NCI-H345 treated with DMSO at 0.1 percent for 48 hours (cell line): Measurements from ENCODE around the gene GNAQ.

Source experiments
- DNase-seq: peaks from one replicate; lab custom pipeline; 2025; ENCODE audit not compliant: unreplicated experiment; lab: John Stamatoyannopoulos, UW

Gene GNAQ

GRCh38 chr9:78004478-78005229, 27.0 kb downstream of the GNAQ start:
- DNase-seq, result no peak

GRCh38 chr9:78003730-78004129, 27.9 kb downstream of the GNAQ start:
- DNase-seq, result no peak

DNA sequence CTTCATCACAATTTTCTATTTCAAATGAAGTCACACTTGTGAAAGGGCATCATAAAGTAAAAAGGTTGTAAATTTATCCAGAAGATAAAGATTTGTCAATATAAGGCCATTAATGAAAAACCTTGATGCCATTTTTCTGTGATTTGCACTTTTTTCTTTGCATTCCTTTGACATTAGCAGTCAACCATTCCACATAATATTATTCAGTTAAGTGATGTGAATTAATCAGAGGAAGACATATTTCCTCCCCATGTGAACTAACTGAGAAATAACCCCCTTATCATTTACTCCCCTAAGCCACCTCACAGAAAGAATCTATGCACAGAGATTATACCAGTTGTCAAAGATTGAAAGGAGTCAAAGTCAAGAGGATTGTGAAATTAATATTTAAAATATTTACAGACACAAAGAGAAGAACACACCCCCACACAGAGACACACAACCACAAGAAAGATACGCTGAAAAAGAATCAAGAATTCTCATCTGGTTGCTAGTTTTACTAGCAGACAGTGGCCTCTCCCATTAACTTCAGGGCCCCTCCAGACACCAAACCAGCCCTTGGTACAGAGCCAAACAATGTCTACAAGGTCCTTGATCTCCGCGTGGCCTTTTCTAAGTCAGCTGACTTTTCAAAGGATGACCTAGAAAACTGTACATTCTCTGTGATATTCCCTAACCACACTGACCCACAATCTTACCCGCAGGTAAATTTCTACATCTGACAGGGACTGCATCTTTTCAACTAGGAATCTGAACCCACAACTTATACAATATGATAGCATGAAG, 29.5 kb downstream of the GNAQ start:
- DNase-seq, result no peak

DNA sequence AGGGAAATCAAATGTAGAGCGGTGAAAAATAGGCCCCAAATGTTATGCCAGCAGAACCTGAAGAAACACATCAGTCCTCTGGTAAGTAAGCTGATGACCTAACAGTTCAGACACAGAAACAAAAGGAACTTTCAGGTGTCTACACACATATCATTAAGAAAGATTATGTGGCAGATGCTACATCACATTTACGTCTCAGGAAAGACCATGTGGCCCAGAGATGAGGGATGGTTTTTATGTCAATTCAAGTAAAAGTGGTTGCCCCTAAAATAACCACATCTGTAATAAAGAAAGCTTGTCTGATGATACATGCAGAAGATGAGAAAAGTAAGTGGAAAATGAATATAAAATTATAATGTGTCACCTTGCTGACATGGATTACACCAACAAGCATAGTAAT, 31.4 kb downstream of the GNAQ start:
- DNase-seq, result no peak

GRCh38 chr9:77999231-77999631, 32.4 kb downstream of the GNAQ start:
- no peak for DNase-seq

- DNase-seq, result no peak
These were observed 33.9 kb downstream of the GNAQ start for GRCh38 chr9:77997611-77998284.

DNA sequence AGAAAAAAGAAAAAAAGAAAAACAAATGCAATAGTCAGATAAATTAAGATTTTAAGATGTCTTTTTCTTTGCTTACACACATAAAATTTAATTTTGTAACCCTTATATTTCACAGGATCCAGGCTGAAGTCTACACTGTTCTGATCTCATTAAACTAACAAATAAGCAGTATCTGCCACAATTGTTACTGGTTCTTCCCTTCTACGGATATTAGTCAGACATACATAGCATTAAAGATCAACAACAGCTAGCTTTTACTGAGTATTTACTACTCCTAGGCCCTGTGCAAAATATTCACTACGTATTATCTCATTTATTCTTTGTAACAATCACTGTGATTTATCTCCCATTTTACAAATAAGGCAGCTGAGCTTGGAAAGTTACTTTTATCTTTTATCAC, 34.9 kb downstream of the GNAQ start:
- DNase-seq, result no peak

DNA sequence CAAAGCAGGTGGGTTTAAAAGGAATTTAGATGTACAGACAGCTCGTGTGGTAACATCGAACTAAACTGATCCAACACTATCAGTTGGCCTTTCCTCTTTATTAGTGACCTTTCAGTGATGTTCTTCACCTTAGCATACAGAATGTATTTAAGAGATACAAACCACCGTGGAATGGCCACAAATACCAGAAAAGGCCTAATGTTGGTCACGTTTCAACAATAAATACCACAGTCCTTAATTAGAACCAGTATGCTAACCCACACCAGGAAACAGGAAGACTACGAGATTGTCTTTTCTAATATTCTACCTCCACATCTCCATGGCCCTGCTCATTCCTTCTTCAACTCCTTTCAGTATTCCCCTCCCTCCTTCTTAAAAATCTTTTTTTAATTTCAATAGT, 40.4 kb downstream of the GNAQ start:
- no peak for DNase-seq

- no peak for DNase-seq
These were observed 41.7 kb downstream of the GNAQ start for GRCh38 chr9:77989909-77990308.

- DNase-seq, result no peak
These were observed 42.2 kb downstream of the GNAQ start for GRCh38 chr9:77989458-77989857.

- DNase-seq, result no peak
These were observed 43.0 kb downstream of the GNAQ start for GRCh38 chr9:77988630-77989029.

GRCh38 chr9:77987880-77988525, 43.6 kb downstream of the GNAQ start:
- no peak for DNase-seq

DNA sequence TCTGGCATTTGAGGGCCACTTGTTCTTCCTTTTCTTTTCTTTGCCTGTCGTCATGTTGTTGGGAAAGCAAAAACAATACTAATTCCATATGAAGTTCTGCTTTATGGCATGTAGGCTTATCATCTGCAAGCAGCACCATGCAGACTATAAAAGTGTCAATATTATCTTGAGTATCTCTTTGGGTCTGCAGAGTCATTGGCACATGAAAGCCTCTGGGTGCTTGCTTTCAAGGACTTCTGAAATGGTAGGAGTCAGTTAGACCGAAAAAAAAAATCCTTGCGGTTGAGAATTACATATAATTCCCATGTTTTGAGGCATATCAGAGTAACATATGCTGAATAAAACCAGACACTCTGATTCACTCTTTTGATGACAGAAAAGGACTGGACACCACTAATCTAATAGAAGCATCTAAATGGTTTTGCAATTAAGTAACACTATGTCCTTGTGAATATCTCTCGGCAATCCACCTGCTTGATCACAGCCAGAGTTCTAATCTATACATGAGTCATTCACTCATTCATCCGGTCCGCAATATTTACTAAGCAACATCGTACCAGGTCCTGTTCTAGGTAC, 44.4 kb downstream of the GNAQ start:
- DNase-seq, result no peak

DNA sequence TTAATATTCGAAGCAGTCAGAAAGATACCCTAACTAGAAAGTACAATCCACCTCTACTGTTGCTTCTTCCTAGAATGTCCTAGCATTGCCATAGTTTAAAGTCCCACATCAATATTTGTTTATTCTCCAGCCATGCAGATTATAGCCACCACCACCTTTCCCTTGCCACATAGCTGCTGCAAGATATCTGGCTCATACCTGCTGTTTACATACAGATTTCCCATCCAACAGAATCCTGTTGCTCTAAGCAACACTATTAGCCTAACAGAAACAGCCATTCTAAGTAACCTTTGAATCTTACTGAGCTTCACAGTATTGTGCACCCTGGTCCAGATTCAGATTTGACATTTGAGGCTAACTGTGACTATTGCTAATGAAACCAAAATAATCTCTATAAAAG, 45.6 kb downstream of the GNAQ start:
- no peak for DNase-seq

DNA sequence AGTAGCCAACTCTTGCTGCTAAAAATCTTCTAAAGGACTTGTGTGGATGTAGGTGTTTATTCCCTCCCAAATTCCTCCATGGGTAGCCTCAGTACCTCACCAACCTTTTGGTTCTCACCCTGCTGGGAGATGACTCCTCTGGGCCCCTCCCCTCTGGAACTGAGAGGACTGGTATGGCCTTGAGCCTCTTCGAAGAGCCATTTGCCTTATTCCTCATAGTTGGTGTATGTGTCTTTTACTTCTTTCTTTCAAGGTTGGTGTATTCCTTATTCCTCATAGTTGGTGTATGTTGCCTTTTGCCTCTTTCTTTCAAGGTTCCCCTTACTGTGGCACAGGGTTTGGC, 48.3 kb downstream of the GNAQ start:
- DNase-seq, result no peak

GRCh38 chr9:77982581-77983319, 48.9 kb downstream of the GNAQ start:
- no peak for DNase-seq

DNA sequence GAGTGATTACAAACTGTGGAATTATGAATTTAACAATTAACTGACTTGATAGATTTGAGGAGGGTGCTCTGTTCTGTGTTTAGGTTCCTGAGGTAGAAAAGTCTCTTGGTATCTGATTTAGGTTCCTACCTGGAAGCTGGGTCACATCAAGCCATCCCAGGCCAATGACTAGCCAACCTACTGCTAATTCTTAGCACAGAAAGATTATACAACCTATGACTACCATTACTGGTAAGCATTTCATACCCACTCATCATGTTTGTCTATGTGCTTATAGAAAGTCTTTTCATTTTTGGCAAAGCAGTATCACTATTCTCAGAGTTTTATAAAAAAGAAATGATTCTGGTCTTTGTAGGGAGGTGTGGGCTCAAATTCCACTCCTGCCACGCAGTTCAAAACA, 49.7 kb downstream of the GNAQ start:
- DNase-seq, result no peak

DNA sequence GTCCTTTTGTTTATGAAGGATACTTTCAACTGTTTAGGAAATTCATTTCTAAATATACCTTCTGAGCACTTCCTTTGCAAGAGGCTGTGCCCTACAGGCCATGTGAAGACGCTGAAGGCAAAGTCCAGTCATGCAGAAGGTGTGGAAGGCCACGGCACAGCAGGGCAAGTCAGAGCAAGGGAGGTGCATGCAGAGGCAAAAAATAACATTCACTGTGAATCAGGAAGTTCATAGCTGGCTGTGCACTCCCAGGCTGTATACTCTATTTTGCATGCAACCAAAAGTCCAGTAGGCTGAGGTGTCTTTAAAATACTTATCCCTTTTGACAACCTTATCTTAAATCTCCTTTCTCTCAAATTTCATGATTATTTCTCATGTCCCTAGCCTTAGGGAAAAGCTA, 50.3 kb downstream of the GNAQ start:
- DNase-seq, result no peak

GRCh38 chr9:77980622-77981021, 51.0 kb downstream of the GNAQ start:
- no peak for DNase-seq

DNA sequence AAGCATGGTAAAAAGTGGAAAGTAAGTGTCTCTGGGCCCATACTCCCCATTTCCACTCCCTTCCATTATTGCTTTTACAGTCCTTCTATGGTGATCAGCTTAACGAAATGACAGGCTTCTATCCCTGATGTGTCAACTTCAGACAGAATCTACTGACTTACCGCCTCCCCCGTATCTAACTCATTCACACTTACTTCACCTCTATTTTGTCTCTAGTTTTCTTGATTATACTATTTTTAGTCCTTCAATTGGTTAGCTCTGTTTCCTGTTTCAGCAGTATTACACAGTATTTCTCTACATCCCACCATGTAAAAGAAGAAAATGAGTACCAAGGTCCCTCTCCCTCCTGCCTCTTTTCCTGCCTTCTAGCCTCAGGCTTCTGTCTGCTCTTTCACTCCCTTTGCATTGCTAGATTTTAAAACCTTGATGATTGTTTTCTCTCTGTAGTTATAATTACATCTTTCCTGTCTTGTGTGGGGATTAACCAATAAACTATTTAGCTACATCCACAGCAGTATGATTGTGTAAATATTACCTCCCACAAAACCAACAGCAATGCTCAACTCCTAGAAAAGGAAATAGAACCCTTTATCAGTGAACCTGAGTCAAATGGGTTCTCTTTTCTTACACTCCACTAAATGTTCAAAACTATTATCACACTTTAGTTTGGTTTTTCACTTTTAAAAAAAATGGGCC, 53.4 kb downstream of the GNAQ start:
- no peak for DNase-seq
